Raji (cell line): Measurements from ENCODE around the gene LRP4.

Source experiments
- POLR2A ChIP-seq: IDR thresholded peaks from 2 replicates; pipeline ENCODE4 v1.6.1; 2011; ENCODE audit warnings: low read depth, low read length, control low read depth; ENCODE audit not compliant: insufficient read depth

Gene LRP4

DNA sequence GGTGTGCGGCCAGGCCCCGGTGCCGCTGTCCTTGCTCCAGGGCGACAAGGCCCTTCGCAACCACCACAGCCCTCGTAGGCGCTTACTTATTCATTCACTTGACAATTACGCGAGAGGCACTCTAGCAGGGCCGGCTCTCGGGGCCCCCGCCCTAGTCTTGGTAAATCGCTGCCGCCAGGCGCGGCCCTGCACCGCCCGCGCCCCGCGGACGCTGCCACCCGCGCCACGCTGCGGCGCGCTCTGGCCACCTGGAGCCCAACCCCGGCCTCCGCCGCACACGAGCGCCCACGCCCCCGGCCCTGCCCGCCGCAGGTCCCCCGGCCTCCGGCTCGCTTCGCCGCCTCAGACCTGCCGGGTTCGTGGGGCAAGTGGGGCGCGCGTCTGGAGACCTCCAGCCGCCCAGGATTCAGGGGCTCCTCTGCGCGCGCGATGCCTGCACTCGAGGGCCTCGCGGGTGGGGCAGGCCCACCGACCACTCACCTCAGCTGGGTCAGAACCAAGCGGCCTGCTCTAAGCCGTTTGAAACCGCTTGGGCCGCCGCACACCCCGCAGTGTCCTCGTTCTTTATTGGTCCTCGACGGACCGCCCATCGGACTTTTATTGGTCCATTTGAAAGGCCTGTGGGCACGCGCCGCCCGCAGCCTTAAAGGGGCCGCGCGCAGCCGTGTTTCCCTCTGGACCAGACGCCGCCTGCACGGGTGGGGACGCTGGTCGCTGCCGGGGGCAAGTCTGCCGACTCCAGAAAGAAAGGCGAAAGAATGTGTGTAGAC is 72.4 kb downstream of the LRP4 start, which contains the start of gene CKAP5:
CKAP5 (minus strand) TSS at position 541 of the 770 bp plus-strand sequence. CDS start 25,049 bp downstream, outside the sequence.
- TF ChIP-seq POLR2A: peak; percentile 94

DNA sequence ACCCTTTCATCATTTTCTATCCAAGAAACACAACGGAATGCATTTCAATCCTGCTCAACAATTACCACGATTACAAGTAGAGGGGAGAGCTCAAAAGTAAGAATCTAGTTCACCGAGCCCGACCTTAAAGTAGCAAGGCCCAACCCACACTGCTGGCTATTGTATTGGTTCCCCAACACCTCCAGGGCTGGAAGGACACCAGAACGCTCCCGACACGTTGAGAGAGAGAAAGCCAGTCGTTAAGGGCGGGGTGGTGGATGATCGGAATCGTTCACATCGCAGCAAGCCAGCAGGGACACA is 73.0 kb downstream of the LRP4 start:
- no peak for TF ChIP-seq POLR2A

DNA sequence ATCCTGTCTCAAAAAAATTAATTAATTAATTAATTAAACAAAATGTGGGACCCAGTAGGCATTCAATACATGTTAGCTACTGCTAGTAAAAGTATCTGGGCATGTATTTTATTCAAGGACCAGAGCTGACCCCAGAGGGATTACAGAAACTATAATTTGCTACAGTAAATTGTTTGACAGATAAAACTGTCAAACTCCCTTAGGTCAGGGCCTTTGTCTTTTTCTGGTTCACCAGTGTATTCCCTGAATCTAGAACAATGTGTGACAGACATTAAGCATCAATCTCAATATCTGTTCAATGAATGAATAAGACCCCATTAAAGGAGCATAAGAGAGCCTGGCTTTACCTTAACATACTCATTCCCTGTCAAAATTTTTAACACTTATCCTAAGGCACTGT is 78.2 kb downstream of the LRP4 start:
- TF ChIP-seq POLR2A: no peak

DNA sequence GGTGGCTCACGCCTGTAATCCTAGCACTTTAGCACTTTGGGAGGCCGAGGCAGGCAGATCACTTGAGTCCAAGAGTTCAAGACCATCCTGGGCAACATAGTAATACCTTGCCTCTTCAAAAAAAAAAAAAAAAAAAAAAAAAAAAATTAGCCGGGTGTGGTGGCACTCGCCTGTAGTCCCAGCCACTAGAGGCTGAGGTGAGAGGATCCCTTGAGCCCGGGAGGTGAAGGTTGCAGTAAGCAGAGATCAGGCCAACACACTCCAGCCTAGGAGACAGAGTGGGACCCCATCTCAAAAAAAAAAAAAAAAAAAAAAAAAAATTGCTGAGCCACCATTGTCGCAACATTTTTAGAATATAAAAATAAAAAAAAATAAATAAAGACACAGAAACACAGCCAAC is 79.8 kb downstream of the LRP4 start:
- no peak for TF ChIP-seq POLR2A

DNA sequence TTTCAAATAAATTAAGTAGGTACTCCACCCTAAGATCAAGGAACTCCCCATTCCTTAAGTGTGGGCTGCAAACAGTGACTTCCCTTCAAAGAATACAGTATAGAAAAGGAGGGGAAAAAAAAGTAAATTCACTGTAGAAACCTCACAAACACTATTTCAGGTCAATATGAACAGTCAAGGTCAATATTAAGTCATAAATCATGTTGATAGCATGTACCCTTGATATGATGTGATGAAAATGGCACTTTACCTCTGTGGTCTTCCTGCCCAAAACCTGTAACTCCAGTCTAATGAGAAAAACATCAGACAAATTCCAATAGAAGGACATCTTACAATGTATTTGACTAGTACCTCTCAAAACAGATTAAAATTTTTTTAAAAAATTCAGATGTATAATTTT is 80.5 kb downstream of the LRP4 start:
- TF ChIP-seq POLR2A: no peak

DNA sequence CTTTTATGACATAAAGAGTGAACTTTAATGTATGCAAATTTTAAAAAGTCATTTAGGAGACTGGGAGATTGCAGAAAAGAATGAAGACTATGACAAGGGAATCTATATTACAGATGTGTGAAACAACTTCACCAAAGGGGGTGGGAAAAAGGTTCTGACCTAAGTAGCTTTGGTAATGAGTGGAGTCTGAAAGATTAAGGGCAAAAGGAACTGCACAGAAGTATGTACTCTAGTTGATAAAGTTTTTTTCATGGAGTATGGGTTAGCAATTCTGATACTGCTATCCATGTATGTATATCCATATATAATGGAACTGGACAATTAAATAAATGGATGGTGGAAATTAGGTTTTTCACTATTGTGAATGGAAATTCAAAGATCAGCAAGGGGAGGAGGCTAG is 81.5 kb downstream of the LRP4 start:
- TF ChIP-seq POLR2A: no peak

DNA sequence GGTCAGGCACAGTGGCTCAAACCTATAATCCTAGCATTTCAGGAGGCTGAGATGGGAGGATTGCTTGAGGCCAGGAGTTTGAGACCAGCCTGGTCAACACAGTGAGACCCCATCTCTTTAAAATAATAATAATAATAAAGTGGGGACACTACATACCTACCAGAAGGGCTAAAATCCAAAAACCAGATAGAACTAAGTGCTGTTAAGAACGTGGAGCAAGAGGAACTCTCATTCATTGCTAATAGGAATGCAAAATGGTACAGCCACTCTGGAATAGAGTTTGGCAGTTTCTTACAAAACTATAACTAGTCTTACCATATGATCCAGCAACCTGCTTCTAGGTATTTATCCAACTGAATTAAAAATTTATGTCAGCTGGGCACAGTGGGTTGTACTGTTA is 81.9 kb downstream of the LRP4 start:
- no peak for TF ChIP-seq POLR2A

DNA sequence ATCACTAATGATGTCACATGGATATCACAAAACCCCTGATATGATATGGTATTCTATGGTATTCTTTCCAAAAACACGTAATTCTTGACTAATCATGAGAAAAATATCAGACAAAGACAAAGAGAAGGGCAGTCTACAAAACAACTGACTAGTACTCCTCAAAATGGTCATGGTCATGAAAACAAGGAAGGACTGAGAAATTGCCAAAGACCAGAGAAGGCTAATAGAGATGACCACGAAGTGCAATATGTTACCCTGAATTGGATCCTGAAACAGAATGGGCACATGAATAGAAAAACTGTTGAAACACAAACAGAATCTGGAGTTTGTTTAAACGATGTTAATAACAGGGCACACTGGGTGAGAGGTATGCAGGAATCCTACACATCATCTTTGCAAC is 82.5 kb downstream of the LRP4 start:
- no peak for TF ChIP-seq POLR2A

DNA sequence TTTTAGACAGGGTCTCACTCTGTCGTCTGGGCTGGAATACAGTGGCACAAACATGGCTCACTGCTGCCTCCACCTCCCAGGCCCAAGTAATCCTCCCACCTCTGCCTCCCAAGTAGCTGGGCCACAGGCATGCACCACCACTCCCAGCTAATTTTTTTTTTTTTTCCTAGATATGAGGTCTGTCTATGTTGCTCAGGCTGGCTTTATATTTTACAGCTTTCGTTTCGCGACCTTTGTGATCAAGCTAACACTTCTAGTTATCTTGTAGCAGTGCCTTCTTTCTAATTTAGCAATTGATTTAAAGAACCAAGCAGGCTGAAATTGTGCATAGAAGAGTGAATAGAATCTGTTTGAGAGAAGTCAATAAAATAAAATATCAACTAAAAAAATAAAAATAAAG is 83.5 kb downstream of the LRP4 start:
- no peak for TF ChIP-seq POLR2A

DNA sequence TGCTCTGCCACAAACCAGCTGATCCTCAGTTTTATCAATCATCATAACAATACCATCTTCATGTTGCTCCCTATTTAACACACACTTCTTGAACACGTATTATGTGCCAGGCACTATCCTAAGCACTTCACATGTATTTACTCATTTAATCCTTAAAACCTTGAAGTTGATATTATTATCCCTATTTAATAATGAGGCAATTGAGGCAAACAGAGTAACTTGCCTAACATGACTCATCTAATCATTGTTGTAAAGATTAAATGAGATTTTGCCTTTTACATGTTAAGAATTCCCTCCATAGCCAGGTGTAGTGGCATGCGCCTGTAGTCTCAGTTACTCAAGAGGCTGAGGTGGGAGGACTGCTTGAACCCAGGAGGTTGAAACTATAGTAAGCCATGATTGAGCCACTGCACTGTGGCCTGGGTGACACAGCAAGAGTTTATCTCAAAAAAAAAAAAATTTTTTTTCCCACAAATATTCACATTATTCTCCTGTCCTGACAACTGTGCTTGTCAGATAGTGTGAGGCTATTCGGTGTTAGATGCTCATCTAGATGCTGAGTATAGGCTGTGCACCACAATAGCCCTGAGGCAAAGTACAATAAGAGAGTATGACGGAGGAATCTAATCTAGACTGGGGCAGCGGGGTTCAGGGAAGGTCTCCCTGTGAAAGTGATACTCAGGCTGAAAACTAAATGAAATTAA is 85.7 kb downstream of the LRP4 start:
- TF ChIP-seq POLR2A: no peak

DNA sequence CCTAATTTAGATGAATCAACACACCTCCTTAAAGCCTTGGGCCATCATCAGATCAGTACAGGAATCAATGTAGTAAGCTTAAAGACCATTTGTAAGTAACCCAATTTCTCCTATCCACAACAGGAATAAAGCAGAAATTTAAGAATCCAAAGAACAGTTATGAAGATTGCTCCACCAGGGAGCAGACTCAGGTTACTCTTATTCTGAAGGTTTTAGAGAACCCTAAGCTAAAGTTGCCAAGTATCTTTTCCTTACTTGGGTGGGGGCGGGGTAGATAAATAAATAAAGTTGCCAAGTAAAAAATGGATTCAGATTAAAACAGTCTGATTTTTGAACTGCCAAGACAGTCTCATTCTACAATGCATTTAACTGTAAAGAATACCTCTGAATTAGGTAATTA is 90.4 kb downstream of the LRP4 start:
- TF ChIP-seq POLR2A: no peak

DNA sequence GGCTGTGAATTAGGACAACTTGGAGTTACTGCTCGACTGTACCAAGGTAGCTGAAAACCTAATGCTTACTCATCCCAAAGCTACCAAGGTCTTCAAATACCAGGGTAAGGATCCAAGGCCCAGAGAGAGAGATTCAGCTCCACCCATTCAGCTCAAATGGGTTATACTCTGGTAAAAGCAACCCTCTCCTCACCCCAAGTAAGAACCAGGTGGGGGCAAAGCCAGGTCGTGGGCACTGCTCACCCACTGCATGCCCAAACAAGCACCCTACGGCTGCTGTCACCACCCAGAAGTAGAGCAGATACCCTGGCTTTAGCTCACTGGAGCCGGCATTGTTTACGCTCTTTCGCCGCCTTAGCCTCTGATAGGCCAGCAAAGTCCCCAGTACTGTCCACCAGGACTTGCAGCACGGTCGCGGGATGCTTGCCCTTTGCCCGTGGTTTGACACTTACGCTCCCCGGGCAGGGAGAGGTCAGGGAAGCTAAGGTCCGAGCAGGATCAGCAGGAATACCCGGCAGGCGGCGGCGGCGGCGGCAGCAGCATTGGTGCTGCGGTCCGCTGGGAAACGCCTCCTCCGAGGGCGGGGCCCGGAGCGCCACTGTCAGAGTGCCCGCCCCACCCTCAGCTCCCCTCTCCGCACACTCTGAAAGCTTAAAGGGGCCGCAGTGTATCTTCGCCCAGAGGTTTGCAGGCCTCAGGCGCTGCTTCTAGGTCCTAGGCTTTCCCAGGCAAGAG is 91.9 kb downstream of the LRP4 start:
- TF ChIP-seq POLR2A: no peak

DNA sequence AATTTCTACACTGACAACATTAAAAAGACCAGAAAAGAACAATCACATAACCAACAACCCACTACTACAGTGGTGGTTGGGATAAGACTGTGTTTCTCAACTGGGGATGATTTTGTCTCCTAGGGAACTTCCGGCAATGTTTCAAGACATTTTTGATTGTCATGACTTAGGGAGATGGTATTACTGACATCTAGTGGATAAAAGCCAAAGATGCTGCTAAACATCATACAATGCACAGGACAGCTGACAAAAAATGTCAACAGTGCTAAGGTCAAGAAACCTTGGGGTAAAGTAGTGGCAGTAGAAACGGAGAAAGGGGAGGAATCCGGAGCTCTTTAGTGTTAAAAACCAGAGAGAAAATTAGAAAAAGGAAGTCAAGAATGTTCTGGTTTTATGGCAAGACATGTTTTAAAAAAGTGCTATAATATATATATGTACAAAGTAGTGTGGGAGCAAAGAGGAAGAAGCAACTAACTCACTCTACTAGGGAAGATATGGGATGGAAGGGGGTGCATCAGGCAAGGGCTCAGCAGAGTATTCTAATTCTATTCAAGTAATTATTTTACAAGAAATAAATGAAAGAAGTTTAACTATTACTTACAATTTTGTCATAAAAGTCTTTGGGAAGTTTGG is 109.4 kb downstream of the LRP4 start:
- no peak for TF ChIP-seq POLR2A
